ENCODE measurements around the gene PAH. TPM values are rescaled to one million over a fixed set of nuclear protein-coding genes. Genes with fewer than 3 reads are reported as not detected.

The PAH gene
- polyA plus RNA-seq, 2 of the 4 experiments (the other 2 are of a cell fraction): not detected

GRCh38 chr12:102871014-102871413 lies 46.0 kb downstream of the PAH start:
- 7% methylated on average over 2 of the region's 2 CpGs for WGBS (ENCODE audit: missing lambda C conversion rate)
- TF ChIP-seq PHF8 (IDR thresholded peaks at IDR 0.05; ENCODE audit: borderline replicate concordance, low read depth) (no peak), MAZ (IDR thresholded peaks at IDR 0.05; ENCODE audit: borderline replicate concordance, low read depth, low read length) (no peak), RCOR1 (IDR thresholded peaks at IDR 0.05; ENCODE audit: low read depth, low read length) (no peak), NFE2L2 (conservative IDR thresholded peaks at IDR 0.05; ENCODE audit: low read length) (no peak), HOXA7 (CRISPR knock-in tag; IDR thresholded peaks at IDR 0.05) (no peak), EHF (CRISPR knock-in tag; IDR thresholded peaks at IDR 0.05) (no peak), JUN (IDR thresholded peaks at IDR 0.05) (no peak), ZNF302 (CRISPR knock-in tag; IDR thresholded peaks at IDR 0.05) (no peak), CEBPB (IDR thresholded peaks at IDR 0.05) (no peak)
- TF ChIP-seq, protein P1, sequence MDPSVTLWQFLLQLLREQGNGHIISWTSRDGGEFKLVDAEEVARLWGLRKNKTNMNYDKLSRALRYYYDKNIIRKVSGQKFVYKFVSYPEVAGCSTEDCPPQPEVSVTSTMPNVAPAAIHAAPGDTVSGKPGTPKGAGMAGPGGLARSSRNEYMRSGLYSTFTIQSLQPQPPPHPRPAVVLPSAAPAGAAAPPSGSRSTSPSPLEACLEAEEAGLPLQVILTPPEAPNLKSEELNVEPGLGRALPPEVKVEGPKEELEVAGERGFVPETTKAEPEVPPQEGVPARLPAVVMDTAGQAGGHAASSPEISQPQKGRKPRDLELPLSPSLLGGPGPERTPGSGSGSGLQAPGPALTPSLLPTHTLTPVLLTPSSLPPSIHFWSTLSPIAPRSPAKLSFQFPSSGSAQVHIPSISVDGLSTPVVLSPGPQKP (IDR thresholded peaks at IDR 0.05; ENCODE audit: low read depth, low read length): no peak
- TF ChIP-seq, protein P2, sequence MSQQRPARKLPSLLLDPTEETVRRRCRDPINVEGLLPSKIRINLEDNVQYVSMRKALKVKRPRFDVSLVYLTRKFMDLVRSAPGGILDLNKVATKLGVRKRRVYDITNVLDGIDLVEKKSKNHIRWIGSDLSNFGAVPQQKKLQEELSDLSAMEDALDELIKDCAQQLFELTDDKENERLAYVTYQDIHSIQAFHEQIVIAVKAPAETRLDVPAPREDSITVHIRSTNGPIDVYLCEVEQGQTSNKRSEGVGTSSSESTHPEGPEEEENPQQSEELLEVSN (IDR thresholded peaks at IDR 0.05; ENCODE audit: borderline replicate concordance, low read depth): no peak
- ATAC-seq (no peak), DNase-seq (ENCODE audit: low read depth in 1 of 2, low spot score in 1 of 2) (no peak), FAIRE-seq (no peak)
- POLR2A ChIA-PET: no interaction called here
- no peaks in the 10 kb centered on the region for H3K4me1 ChIP-seq
- CTCF ChIA-PET: interaction anchor here (1.3 to 2.5 kb wide), 4 partner anchors 8 to 678 kb away, joined by 3 to 9 read pairs (median 6); no protein-coding TSS in a partner anchor
- H3K4me3 ChIP-seq: no peak overlapping the region
- no peak overlapping the region for H3K27ac ChIP-seq
- H3K4me2 ChIP-seq: no peak overlapping the region
- H3K9me3 ChIP-seq: no peaks in the 10 kb centered on the region

GRCh38 chr12:102869571-102869970 lies 47.5 kb downstream of the PAH start:
- no peak for TF ChIP-seq GATA3 (IDR thresholded peaks at IDR 0.05; ENCODE audit: borderline replicate concordance)
- no peak for TF ChIP-seq BCL3 (IDR thresholded peaks at IDR 0.05)
- no peak for TF ChIP-seq CHD2 (IDR thresholded peaks at IDR 0.05; ENCODE audit: low read length, partially characterized antibody)
- DNase-seq (ENCODE audit: low read depth in 1 of 2, low spot score in 1 of 2): no peak
- FAIRE-seq: no peak
- Histone ChIP-seq H3K4me3 (no peak overlapping the region), H3K4me2 (no peak overlapping the region), H3K9me3 (no peaks in the 10 kb centered on the region), H3K27ac (no peak overlapping the region), H3K4me1 (no peaks in the 10 kb centered on the region)
- ATAC-seq: no peak
- POLR2A ChIA-PET: no interaction called here
- CTCF ChIA-PET: interaction anchor here (1.3 to 2.5 kb wide), 2 partner anchors 10 to 14 kb away, joined by 3 to 9 read pairs; no protein-coding TSS in a partner anchor
- 17% methylated on average over 3 of the region's 3 CpGs for WGBS (ENCODE audit: missing lambda C conversion rate)

- no peak for DNase-seq (ENCODE audit: low read depth in 1 of 2, low spot score in 1 of 2)
- no peak for FAIRE-seq
- TF ChIP-seq, protein P3, sequence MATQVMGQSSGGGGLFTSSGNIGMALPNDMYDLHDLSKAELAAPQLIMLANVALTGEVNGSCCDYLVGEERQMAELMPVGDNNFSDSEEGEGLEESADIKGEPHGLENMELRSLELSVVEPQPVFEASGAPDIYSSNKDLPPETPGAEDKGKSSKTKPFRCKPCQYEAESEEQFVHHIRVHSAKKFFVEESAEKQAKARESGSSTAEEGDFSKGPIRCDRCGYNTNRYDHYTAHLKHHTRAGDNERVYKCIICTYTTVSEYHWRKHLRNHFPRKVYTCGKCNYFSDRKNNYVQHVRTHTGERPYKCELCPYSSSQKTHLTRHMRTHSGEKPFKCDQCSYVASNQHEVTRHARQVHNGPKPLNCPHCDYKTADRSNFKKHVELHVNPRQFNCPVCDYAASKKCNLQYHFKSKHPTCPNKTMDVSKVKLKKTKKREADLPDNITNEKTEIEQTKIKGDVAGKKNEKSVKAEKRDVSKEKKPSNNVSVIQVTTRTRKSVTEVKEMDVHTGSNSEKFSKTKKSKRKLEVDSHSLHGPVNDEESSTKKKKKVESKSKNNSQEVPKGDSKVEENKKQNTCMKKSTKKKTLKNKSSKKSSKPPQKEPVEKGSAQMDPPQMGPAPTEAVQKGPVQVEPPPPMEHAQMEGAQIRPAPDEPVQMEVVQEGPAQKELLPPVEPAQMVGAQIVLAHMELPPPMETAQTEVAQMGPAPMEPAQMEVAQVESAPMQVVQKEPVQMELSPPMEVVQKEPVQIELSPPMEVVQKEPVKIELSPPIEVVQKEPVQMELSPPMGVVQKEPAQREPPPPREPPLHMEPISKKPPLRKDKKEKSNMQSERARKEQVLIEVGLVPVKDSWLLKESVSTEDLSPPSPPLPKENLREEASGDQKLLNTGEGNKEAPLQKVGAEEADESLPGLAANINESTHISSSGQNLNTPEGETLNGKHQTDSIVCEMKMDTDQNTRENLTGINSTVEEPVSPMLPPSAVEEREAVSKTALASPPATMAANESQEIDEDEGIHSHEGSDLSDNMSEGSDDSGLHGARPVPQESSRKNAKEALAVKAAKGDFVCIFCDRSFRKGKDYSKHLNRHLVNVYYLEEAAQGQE (IDR thresholded peaks at IDR 0.05): no peak
- TF ChIP-seq ZC3H11A (IDR thresholded peaks at IDR 0.05) (no peak), CTCF (IDR thresholded peaks at IDR 0.05) (no peak)
- ATAC-seq: no peak
- Histone ChIP-seq H3K4me2 (no peak overlapping the region), H3K4me1 (no peaks in the 10 kb centered on the region), H3K4me3 (no peak overlapping the region), H3K9me3 (no peaks in the 10 kb centered on the region), H3K27ac (no peak overlapping the region)
- CTCF ChIA-PET: interaction anchor here (0.8 to 2.6 kb wide), 5 partner anchors 13 to 83 kb away, joined by 3 to 13 read pairs (median 8); no protein-coding TSS in a partner anchor
- WGBS (ENCODE audit: missing lambda C conversion rate): 59% methylated on average over 6 of the region's 6 CpGs
- POLR2A ChIA-PET: no interaction called here
These were observed 51.0 kb downstream of the PAH start for GRCh38 chr12:102865821-102866615.
